Endothelial cell of umbilical vein (primary cell): ENCODE data around the gene REEP1.

Experiments used
- POLR2A ChIP-seq: IDR thresholded peaks from 2 replicates; pipeline ENCODE4 v1.6.1; 2012; ENCODE audit warnings: low read depth, mild to moderate bottlenecking, control low read depth, low read length
- TF ChIP-seq, protein P1 (sequence below), 2 donors: IDR thresholded peaks; 1 replicate in 1 of 2; 2 replicates in 1 of 2; pipeline ENCODE4 v1.5.1; 2011; ENCODE audit warnings: low read length in 2 of 2, mild to moderate bottlenecking in 2 of 2, moderate library complexity in 2 of 2, control low read depth in 1 of 2, inconsistent platforms in 1 of 2, low read depth in 1 of 2; ENCODE audit not compliant: insufficient read depth in 1 of 2; ENCODE audit errors: extremely low read depth in 1 of 2

DNA sequence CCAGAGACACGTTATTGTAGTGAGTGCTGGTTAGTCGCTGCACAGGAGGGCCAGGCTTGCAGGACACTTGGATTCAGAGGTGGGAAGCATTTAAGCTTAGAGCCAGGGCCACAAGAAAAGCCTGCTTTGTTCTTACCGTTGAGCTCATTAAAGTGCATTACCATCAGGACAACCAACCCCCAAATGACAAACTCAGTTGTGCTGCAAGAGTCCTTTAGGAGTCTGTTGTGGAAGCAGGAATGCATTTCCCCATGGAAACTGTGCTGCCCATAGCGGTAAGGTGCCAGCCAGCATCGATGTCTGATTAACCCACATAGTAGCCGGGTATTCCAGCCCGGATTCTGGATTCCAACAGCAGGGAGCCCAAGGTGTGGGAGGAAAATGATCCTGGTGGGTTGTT is 23.4 kb upstream of the REEP1 start:
- TF ChIP-seq POLR2A = no peak
- TF ChIP-seq, protein P1, sequence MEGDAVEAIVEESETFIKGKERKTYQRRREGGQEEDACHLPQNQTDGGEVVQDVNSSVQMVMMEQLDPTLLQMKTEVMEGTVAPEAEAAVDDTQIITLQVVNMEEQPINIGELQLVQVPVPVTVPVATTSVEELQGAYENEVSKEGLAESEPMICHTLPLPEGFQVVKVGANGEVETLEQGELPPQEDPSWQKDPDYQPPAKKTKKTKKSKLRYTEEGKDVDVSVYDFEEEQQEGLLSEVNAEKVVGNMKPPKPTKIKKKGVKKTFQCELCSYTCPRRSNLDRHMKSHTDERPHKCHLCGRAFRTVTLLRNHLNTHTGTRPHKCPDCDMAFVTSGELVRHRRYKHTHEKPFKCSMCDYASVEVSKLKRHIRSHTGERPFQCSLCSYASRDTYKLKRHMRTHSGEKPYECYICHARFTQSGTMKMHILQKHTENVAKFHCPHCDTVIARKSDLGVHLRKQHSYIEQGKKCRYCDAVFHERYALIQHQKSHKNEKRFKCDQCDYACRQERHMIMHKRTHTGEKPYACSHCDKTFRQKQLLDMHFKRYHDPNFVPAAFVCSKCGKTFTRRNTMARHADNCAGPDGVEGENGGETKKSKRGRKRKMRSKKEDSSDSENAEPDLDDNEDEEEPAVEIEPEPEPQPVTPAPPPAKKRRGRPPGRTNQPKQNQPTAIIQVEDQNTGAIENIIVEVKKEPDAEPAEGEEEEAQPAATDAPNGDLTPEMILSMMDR (IDR thresholded peaks at IDR 0.05; ENCODE audit: extremely low read depth in 1 of 2, insufficient read depth in 1 of 2, low read depth in 1 of 2, low read length in 2 of 2) = no peak
